IMR-90 (cell line): ENCODE results near the gene ITCH. TPM values are rescaled to one million over a fixed set of nuclear protein-coding genes. Genes with fewer than 3 reads are reported as not detected.

ENCODE experiments used
- ATAC-seq: fragments of 200-7000 bp; cut with Tn5 transposase; 2 replicates; pipeline ENCODE4 v1.9.1; 2020; ENCODE audit warnings: low read depth, mild to moderate bottlenecking, moderate library complexity
- BruUV-seq: library from RNA; stranded (reverse); fragments of 400-500 nt; replicated peaks from 2 replicates; lab custom pipeline; 2021; lab: Mats Ljungman, UMichigan
- CTCF ChIA-PET: fragments of 300-600 bp; formaldehyde crosslinking; extraction: SDS; loops from one replicate; lab custom pipeline; 2021; ENCODE audit warnings: antibody characterized with exemption; lab: Yijun Ruan, JAX
- POLR2A ChIA-PET: fragments of 300-600 bp; sonication (Branson Sonifier 250); formaldehyde crosslinking; loops from one replicate; lab custom pipeline; 2022; ENCODE audit warnings: antibody characterized with exemption; ENCODE audit not compliant: unreplicated experiment; lab: Charles Lee
- DNase-seq: peaks from one replicate; pipeline ENCODE4 v3.0.0; 2013
- H2AFZ ChIP-seq: replicated peaks from 2 replicates; pipeline ENCODE3; 2013; ENCODE audit warnings: low read length, mild to moderate bottlenecking; ENCODE audit not compliant: poor library complexity
- H2AK5ac ChIP-seq: 2 replicates; pipeline ENCODE4 v1.6.1; 2013; ENCODE audit warnings: low read depth, low read length, inconsistent platforms
- H2AK9ac ChIP-seq: replicated peaks from 2 replicates; pipeline ENCODE3; 2013; ENCODE audit warnings: mild to moderate bottlenecking, low read depth, low read length, moderate library complexity; ENCODE audit not compliant: poor library complexity
- H2BK120ac ChIP-seq: 2 replicates; pipeline ENCODE4 v1.6.1; 2013; ENCODE audit warnings: low read depth, low read length, inconsistent platforms
- H2BK15ac ChIP-seq: 3 replicates; pipeline ENCODE4 v1.6.1; 2013; ENCODE audit warnings: low read depth, low read length, inconsistent platforms
- H2BK20ac ChIP-seq: 2 replicates; pipeline ENCODE4 v1.6.1; 2013; ENCODE audit warnings: low read depth, mild to moderate bottlenecking, inconsistent platforms, low read length, moderate library complexity
- H2BK5ac ChIP-seq: 2 replicates; pipeline ENCODE4 v1.6.1; 2013; ENCODE audit warnings: mild to moderate bottlenecking, low read depth, low read length, inconsistent platforms; ENCODE audit not compliant: poor library complexity, severe bottlenecking
- H3K14ac ChIP-seq: replicated peaks from 2 replicates; pipeline ENCODE4 v1.6.1; 2013; ENCODE audit warnings: low read depth, low read length, inconsistent platforms
- H3K18ac ChIP-seq: 2 replicates; pipeline ENCODE4 v1.6.1; 2013; ENCODE audit warnings: low read depth, low read length, control low read depth
- H3K23ac ChIP-seq: 2 replicates; pipeline ENCODE4 v1.6.1; 2013; ENCODE audit warnings: low read depth, low read length, inconsistent platforms
- H3K27ac ChIP-seq: 2 replicates; pipeline ENCODE4 v1.5.1; 2013; ENCODE audit warnings: mild to moderate bottlenecking, control low read depth, low read length; ENCODE audit not compliant: insufficient read depth
- H3K27me3 ChIP-seq: 2 replicates; pipeline ENCODE4 v1.6.1; 2013; ENCODE audit warnings: low read length; ENCODE audit not compliant: control insufficient read depth, insufficient read depth
- H3K36me3 ChIP-seq: 2 replicates; pipeline ENCODE4 v1.6.1; 2013; ENCODE audit warnings: low read length, mixed read lengths; ENCODE audit not compliant: control insufficient read depth, insufficient read depth
- H3K4ac ChIP-seq: 2 replicates; pipeline ENCODE4 v1.6.1; 2013; ENCODE audit warnings: low read depth, low read length, inconsistent platforms
- H3K4me1 ChIP-seq: 2 replicates; pipeline ENCODE4 v1.6.1; 2013; ENCODE audit warnings: low read length, mixed read lengths; ENCODE audit not compliant: control insufficient read depth, insufficient read depth
- H3K4me2 ChIP-seq: 2 replicates; pipeline ENCODE4 v1.6.1; 2013; ENCODE audit warnings: low read depth, mild to moderate bottlenecking, control low read depth, low read length, moderate library complexity
- H3K4me3 ChIP-seq: 2 replicates; pipeline ENCODE4 v1.5.1; 2013; ENCODE audit warnings: low read depth, mild to moderate bottlenecking, control low read depth, low read length, moderate library complexity; ENCODE audit not compliant: insufficient read depth
- H3K56ac ChIP-seq: 2 replicates; pipeline ENCODE4 v1.6.1; 2013; ENCODE audit warnings: low read length, inconsistent platforms; ENCODE audit not compliant: insufficient read depth; ENCODE audit errors: extremely low read depth
- H3K79me1 ChIP-seq, 2 experiments: 2 replicates each; pipeline ENCODE4 v1.6.1; 2013; ENCODE audit warnings: low read length in 2 of 2, inconsistent platforms in 1 of 2, low read depth in 1 of 2
- H3K9ac ChIP-seq: 2 replicates; pipeline ENCODE4 v1.6.1; 2013; ENCODE audit warnings: low read depth, low read length, control low read depth
- H3K9me1 ChIP-seq: 2 replicates; pipeline ENCODE4 v1.6.1; 2013; ENCODE audit warnings: low read length, inconsistent platforms; ENCODE audit not compliant: insufficient read depth
- H3K9me3 ChIP-seq: 2 replicates; pipeline ENCODE4 v1.6.1; 2013; ENCODE audit warnings: low read length; ENCODE audit not compliant: control insufficient read depth, insufficient read depth
- H4K20me1 ChIP-seq: 2 replicates; pipeline ENCODE4 v1.6.1; 2013; ENCODE audit warnings: low read length, inconsistent platforms; ENCODE audit not compliant: insufficient read depth
- H4K5ac ChIP-seq: 2 replicates; pipeline ENCODE4 v1.6.1; 2013; ENCODE audit warnings: mild to moderate bottlenecking, low read depth, low read length, control low read depth
- H4K8ac ChIP-seq, 2 experiments: 2 replicates each; pipeline ENCODE4 v1.6.1; 2013; ENCODE audit warnings: low read depth in 2 of 2, low read length in 2 of 2, control low read depth in 1 of 2, inconsistent platforms in 1 of 2
- H4K91ac ChIP-seq: 2 replicates; pipeline ENCODE4 v1.6.1; 2013; ENCODE audit warnings: low read depth, low read length, inconsistent platforms; ENCODE audit not compliant: insufficient read depth
- BHLHE40 ChIP-seq: fragments of 150-350 bp; IDR thresholded peaks from 2 replicates; pipeline ENCODE4 v1.6.1; 2016; ENCODE audit warnings: mild to moderate bottlenecking, low read depth, low read length
- CEBPB ChIP-seq: IDR thresholded peaks from 2 replicates; pipeline ENCODE4 v1.6.1; 2012; ENCODE audit warnings: low read depth, low read length, improper control_type of control experiment
- CHD1 ChIP-seq: IDR thresholded peaks from 2 replicates; pipeline ENCODE4 v1.6.1; 2012; ENCODE audit warnings: low read depth, low read length, improper control_type of control experiment
- FOS ChIP-seq: fragments of 150-350 bp; IDR thresholded peaks from 2 replicates; pipeline ENCODE4 v1.6.1; 2016; ENCODE audit warnings: low read depth, low read length
- MAFK ChIP-seq: IDR thresholded peaks from 2 replicates; pipeline ENCODE4 v1.6.1; 2012; ENCODE audit warnings: low read depth, low read length, improper control_type of control experiment
- MAZ ChIP-seq: IDR thresholded peaks from 2 replicates; pipeline ENCODE4 v1.6.1; 2012; ENCODE audit warnings: low read depth, mild to moderate bottlenecking, low read length, improper control_type of control experiment, moderate library complexity, borderline replicate concordance
- MXI1 ChIP-seq: IDR thresholded peaks from 2 replicates; pipeline ENCODE4 v1.6.1; 2012; ENCODE audit warnings: low read depth, mild to moderate bottlenecking, low read length, moderate library complexity, borderline replicate concordance
- NFE2L2 ChIP-seq: fragments of 150-350 bp; IDR thresholded peaks from 2 replicates; pipeline ENCODE4 v1.6.1; 2016; ENCODE audit warnings: low read depth, mild to moderate bottlenecking, low read length
- POLR2A ChIP-seq: IDR thresholded peaks from 2 replicates; pipeline ENCODE4 v1.6.1; 2012; ENCODE audit warnings: mild to moderate bottlenecking, low read depth, low read length
- RAD21 ChIP-seq: IDR thresholded peaks from 2 replicates; pipeline ENCODE4 v1.6.1; 2012; ENCODE audit warnings: low read length, improper control_type of control experiment
- RCOR1 ChIP-seq: IDR thresholded peaks from 2 replicates; pipeline ENCODE4 v1.6.1; 2012; ENCODE audit warnings: mild to moderate bottlenecking, low read length, improper control_type of control experiment; ENCODE audit not compliant: insufficient replicate concordance
- RFX5 ChIP-seq: IDR thresholded peaks from 2 replicates; pipeline ENCODE4 v1.8.0; 2012; ENCODE audit warnings: low read depth, mild to moderate bottlenecking, low read length, moderate library complexity
- SMC3 ChIP-seq: fragments of 150-350 bp; IDR thresholded peaks from 2 replicates; pipeline ENCODE4 v1.6.1; 2016; ENCODE audit warnings: low read depth, mild to moderate bottlenecking, antibody characterized with exemption, low read length, moderate library complexity
- WGBS, 2 experiments: methylation state at CpG; one replicate each; pipeline versions ENCODE4 v1.1.5 to v1.1.7; 2013; ENCODE audit warnings: missing lambda C conversion rate in 2 of 2; ENCODE audit not compliant: insufficient read length in 1 of 2; ENCODE audit errors: extremely low coverage in 2 of 2; 5-methylcytosine and 5-hydroxymethylcytosine counted together
- dilution Hi-C: fragments of 300-500 bp; cut with HindIII; formaldehyde crosslinking; loops from one replicate; pipeline ENCODE4 v1.14.3; 2018; ENCODE audit warnings: low sequenced_read_pairs; ENCODE audit not compliant: unreplicated experiment
- in situ Hi-C: fragments of 300-500 bp; cut with MboI; formaldehyde crosslinking; loops from 3 replicates; pipeline ENCODE4 v1.14.3; 2019; ENCODE audit warnings: low sequenced_read_pairs, inconsistent platforms, mixed read lengths
- intact Hi-C: fragments of 100-400 bp; cut with micrococcal nuclease; formaldehyde crosslinking; loops from 2 replicates; pipeline ENCODE4 v1.10.0; 2022
- polyA plus RNA-seq, 3 experiments: library from polyadenylated mRNA; depleted of rRNA; stranded (reverse); fragments of >200 nt; gene quantifications; 2 replicates each; pipeline ENCODE4 v1.2.3, GENCODE V29; 2012; ENCODE audit warnings: low replicate concordance in 1 of 3
- total RNA-seq: library from RNA; depleted of rRNA; stranded (reverse); fragments of >200 nt; gene quantifications from 2 replicates; pipeline ENCODE4 v1.2.3, GENCODE V29; 2012
- TF ChIP-seq, protein P1 (sequence below): fragments of 150-350 bp; IDR thresholded peaks from 2 replicates; pipeline ENCODE4 v1.6.1; 2017; ENCODE audit warnings: mild to moderate bottlenecking, antibody characterized with exemption, low read length, low read depth
- TF ChIP-seq, protein P2 (sequence below): conservative IDR thresholded peaks from 2 replicates; pipeline ENCODE4 v1.5.1; 2012; ENCODE audit warnings: mild to moderate bottlenecking, low read depth, low read length, improper control_type of control experiment
- TF ChIP-seq, protein P3 (sequence below): fragments of 150-350 bp; IDR thresholded peaks from 2 replicates; pipeline ENCODE4 v1.6.1; 2016; ENCODE audit warnings: low read depth, mild to moderate bottlenecking, low read length, moderate library complexity, borderline replicate concordance

ITCH gene
- total and polyA plus RNA-seq, 2 of the 4 experiments (the other 2 are of a cell fraction) = 12.7 to 94.6 TPM

DNA sequence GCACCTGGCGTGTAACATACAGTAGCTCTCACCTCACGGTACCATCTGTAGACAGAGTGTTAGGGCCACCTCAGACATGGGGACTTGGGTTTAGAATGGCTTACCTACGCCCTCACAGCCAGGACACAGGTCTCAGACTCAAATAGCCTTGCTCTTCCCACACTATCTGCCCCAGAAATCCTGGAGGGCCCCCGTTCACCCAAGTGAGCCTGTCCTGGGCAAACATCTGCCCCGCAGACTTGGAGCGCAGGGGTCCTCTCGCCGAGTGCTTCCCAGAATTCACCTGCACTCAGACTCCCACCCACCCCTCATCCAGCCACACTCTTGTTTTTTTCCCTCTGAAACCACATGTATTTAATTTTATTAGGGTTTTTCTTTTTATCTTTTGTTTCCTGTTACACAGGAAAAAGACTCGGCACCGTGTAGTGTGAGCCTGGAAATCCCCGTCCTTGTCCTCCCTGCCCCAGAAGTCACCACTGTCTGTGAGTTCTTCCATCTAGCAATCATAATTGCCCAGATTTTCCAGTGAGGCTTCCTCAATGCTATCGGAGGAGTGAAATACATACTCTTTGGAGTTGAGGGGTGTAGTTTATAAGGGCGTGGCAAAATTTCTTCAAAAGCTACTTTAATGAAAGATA lies 178.3 kb downstream of the ITCH start:
- no peaks in the 10 kb centered on the region for H3K27me3 ChIP-seq
- no peaks in the 10 kb centered on the region for H3K9me1 ChIP-seq
- no peak overlapping the region for H2BK20ac ChIP-seq
- intact Hi-C loops = no loop called here
- no peak overlapping the region for H3K18ac ChIP-seq
- no peak overlapping the region for H4K8ac ChIP-seq
- H3K23ac ChIP-seq = no peak overlapping the region
- ChIA-PET POLR2A (no interaction called here), CTCF (interaction anchor here (0.6 kb wide), 1 partner anchor 119 kb away, joined by 3 read pairs; no protein-coding TSS in a partner anchor)
- H3K9ac ChIP-seq = no peak overlapping the region
- no peak overlapping the region for H4K5ac ChIP-seq
- H2AFZ ChIP-seq = no peak overlapping the region
- H3K9me3 ChIP-seq = no peaks in the 10 kb centered on the region
- H2BK15ac ChIP-seq = no peak overlapping the region
- 81% methylated on average over 3 of the region's 13 CpGs; no CpG with 5 or more reads in 1 of the 2 experiments for WGBS, 2 experiments
- peaks cover 9% of the 10 kb centered on the region for H4K20me1 ChIP-seq
- peaks cover 39% of the 10 kb centered on the region for H3K36me3 ChIP-seq
- no peak overlapping the region for H3K4me2 ChIP-seq
- TF ChIP-seq SMC3 (no peak), RFX5 (no peak), POLR2A (no peak), RAD21 (no peak), CHD1 (no peak), NFE2L2 (no peak), MAZ (no peak), MXI1 (no peak), RCOR1 (no peak), BHLHE40 (no peak), FOS (no peak), MAFK (no peak), CEBPB (no peak)
- TF ChIP-seq, protein P1, sequence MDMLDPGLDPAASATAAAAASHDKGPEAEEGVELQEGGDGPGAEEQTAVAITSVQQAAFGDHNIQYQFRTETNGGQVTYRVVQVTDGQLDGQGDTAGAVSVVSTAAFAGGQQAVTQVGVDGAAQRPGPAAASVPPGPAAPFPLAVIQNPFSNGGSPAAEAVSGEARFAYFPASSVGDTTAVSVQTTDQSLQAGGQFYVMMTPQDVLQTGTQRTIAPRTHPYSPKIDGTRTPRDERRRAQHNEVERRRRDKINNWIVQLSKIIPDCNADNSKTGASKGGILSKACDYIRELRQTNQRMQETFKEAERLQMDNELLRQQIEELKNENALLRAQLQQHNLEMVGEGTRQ = no peak
- TF ChIP-seq, protein P2, sequence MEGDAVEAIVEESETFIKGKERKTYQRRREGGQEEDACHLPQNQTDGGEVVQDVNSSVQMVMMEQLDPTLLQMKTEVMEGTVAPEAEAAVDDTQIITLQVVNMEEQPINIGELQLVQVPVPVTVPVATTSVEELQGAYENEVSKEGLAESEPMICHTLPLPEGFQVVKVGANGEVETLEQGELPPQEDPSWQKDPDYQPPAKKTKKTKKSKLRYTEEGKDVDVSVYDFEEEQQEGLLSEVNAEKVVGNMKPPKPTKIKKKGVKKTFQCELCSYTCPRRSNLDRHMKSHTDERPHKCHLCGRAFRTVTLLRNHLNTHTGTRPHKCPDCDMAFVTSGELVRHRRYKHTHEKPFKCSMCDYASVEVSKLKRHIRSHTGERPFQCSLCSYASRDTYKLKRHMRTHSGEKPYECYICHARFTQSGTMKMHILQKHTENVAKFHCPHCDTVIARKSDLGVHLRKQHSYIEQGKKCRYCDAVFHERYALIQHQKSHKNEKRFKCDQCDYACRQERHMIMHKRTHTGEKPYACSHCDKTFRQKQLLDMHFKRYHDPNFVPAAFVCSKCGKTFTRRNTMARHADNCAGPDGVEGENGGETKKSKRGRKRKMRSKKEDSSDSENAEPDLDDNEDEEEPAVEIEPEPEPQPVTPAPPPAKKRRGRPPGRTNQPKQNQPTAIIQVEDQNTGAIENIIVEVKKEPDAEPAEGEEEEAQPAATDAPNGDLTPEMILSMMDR = no peak
- TF ChIP-seq, protein P3, sequence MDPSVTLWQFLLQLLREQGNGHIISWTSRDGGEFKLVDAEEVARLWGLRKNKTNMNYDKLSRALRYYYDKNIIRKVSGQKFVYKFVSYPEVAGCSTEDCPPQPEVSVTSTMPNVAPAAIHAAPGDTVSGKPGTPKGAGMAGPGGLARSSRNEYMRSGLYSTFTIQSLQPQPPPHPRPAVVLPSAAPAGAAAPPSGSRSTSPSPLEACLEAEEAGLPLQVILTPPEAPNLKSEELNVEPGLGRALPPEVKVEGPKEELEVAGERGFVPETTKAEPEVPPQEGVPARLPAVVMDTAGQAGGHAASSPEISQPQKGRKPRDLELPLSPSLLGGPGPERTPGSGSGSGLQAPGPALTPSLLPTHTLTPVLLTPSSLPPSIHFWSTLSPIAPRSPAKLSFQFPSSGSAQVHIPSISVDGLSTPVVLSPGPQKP = no peak
- H3K4me1 ChIP-seq = no peaks in the 10 kb centered on the region
- no peak overlapping the region for H3K56ac ChIP-seq
- DNase-seq (no peak), ATAC-seq (no peak)
- H2AK9ac ChIP-seq = no peak overlapping the region
- H4K91ac ChIP-seq = no peak overlapping the region
- H2AK5ac ChIP-seq = no peak overlapping the region
- no TSS peak for BruUV-seq
- H3K4ac ChIP-seq = no peak overlapping the region
- in situ Hi-C loops = no loop called here
- H2BK5ac ChIP-seq = no peak overlapping the region
- H2BK120ac ChIP-seq = no peak overlapping the region
- no peak overlapping the region for H3K4me3 ChIP-seq
- H3K79me1 ChIP-seq = peaks cover 4 to 27% of the 10 kb centered on the region in 2 experiments
- H3K14ac ChIP-seq = no peak overlapping the region
- no peak overlapping the region for H3K27ac ChIP-seq
- dilution Hi-C loops = no loop called here
